Measurements from ENCODE around the gene CCDC92.

Gene CCDC92

GRCh38 chr12:123903301-123904065 lies 69.1 kb downstream of the CCDC92 start:
- no peak for DNase-seq (ENCODE audit: low spot score in 2 of 2)
- Histone ChIP-seq H3K4me3 (no peak overlapping the region), H3K36me3 (replicated peaks) (no peaks in the 10 kb centered on the region), H3K27me3 (ENCODE audit: low read depth) (no peaks in the 10 kb centered on the region), H3K4me1 (no peaks in the 10 kb centered on the region), H3K9me3 (no peaks in the 10 kb centered on the region)
- in situ Hi-C loops (cut with MboI; ENCODE audit: low sequenced_read_pairs): no loop called here

GRCh38 chr12:123902821-123903220 lies 69.8 kb downstream of the CCDC92 start:
- H3K36me3 ChIP-seq (replicated peaks): no peaks in the 10 kb centered on the region
- no peak overlapping the region for H3K4me3 ChIP-seq
- in situ Hi-C loops (cut with MboI; ENCODE audit: low sequenced_read_pairs): no loop called here
- no peaks in the 10 kb centered on the region for H3K4me1 ChIP-seq
- H3K27me3 ChIP-seq (ENCODE audit: low read depth): no peaks in the 10 kb centered on the region
- no peaks in the 10 kb centered on the region for H3K9me3 ChIP-seq
- no peak for DNase-seq (ENCODE audit: low spot score in 2 of 2)

GRCh38 chr12:123900871-123901376 lies 71.7 kb downstream of the CCDC92 start:
- H3K4me1 ChIP-seq: no peaks in the 10 kb centered on the region
- no peak overlapping the region for H3K4me3 ChIP-seq
- no peak for DNase-seq (ENCODE audit: low spot score in 2 of 2)
- no peaks in the 10 kb centered on the region for H3K36me3 ChIP-seq (replicated peaks)
- no peaks in the 10 kb centered on the region for H3K27me3 ChIP-seq (ENCODE audit: low read depth)
- H3K9me3 ChIP-seq: no peaks in the 10 kb centered on the region
- in situ Hi-C loops (cut with MboI; ENCODE audit: low sequenced_read_pairs): no loop called here

- no peaks in the 10 kb centered on the region for H3K36me3 ChIP-seq (replicated peaks)
- H3K4me1 ChIP-seq: no peaks in the 10 kb centered on the region
- DNase-seq (ENCODE audit: low spot score in 2 of 2): no peak
- no peaks in the 10 kb centered on the region for H3K27me3 ChIP-seq (ENCODE audit: low read depth)
- in situ Hi-C loops (cut with MboI; ENCODE audit: low sequenced_read_pairs): no loop called here
- no peak overlapping the region for H3K4me3 ChIP-seq
- H3K9me3 ChIP-seq: no peaks in the 10 kb centered on the region
These were observed 73.3 kb downstream of the CCDC92 start for GRCh38 chr12:123899368-123899767.

- no peak for DNase-seq (ENCODE audit: low spot score in 2 of 2)
- no peak overlapping the region for H3K4me3 ChIP-seq
- no peaks in the 10 kb centered on the region for H3K27me3 ChIP-seq (ENCODE audit: low read depth)
- H3K36me3 ChIP-seq (replicated peaks): no peaks in the 10 kb centered on the region
- no peaks in the 10 kb centered on the region for H3K4me1 ChIP-seq
- H3K9me3 ChIP-seq: no peaks in the 10 kb centered on the region
- in situ Hi-C loops (cut with MboI; ENCODE audit: low sequenced_read_pairs): no loop called here
These were observed 74.0 kb downstream of the CCDC92 start for GRCh38 chr12:123898673-123899072.

GRCh38 chr12:123897221-123897620 lies 75.4 kb downstream of the CCDC92 start:
- Histone ChIP-seq H3K4me1 (no peaks in the 10 kb centered on the region), H3K9me3 (no peaks in the 10 kb centered on the region), H3K4me3 (no peak overlapping the region), H3K36me3 (replicated peaks) (no peaks in the 10 kb centered on the region), H3K27me3 (ENCODE audit: low read depth) (no peaks in the 10 kb centered on the region)
- no peak for DNase-seq (ENCODE audit: low spot score in 2 of 2)
- in situ Hi-C loops (cut with MboI; ENCODE audit: low sequenced_read_pairs): no loop called here

GRCh38 chr12:123896767-123897166 lies 75.9 kb downstream of the CCDC92 start:
- Histone ChIP-seq H3K36me3 (replicated peaks) (no peaks in the 10 kb centered on the region), H3K27me3 (ENCODE audit: low read depth) (no peaks in the 10 kb centered on the region), H3K9me3 (no peaks in the 10 kb centered on the region), H3K4me1 (no peaks in the 10 kb centered on the region), H3K4me3 (no peak overlapping the region)
- DNase-seq (ENCODE audit: low spot score in 2 of 2): no peak
- in situ Hi-C loops (cut with MboI; ENCODE audit: low sequenced_read_pairs): no loop called here

GRCh38 chr12:123895451-123895850 lies 77.2 kb downstream of the CCDC92 start:
- no peak overlapping the region for H3K4me3 ChIP-seq
- H3K36me3 ChIP-seq (replicated peaks): no peaks in the 10 kb centered on the region
- H3K4me1 ChIP-seq: no peaks in the 10 kb centered on the region
- no peaks in the 10 kb centered on the region for H3K27me3 ChIP-seq (ENCODE audit: low read depth)
- DNase-seq (ENCODE audit: low spot score in 2 of 2): no peak
- H3K9me3 ChIP-seq: no peaks in the 10 kb centered on the region
- in situ Hi-C loops (cut with MboI; ENCODE audit: low sequenced_read_pairs): no loop called here

- Histone ChIP-seq H3K9me3 (no peaks in the 10 kb centered on the region), H3K4me1 (no peaks in the 10 kb centered on the region), H3K4me3 (no peak overlapping the region), H3K36me3 (replicated peaks) (no peaks in the 10 kb centered on the region), H3K27me3 (ENCODE audit: low read depth) (no peaks in the 10 kb centered on the region)
- in situ Hi-C loops (cut with MboI; ENCODE audit: low sequenced_read_pairs): no loop called here
- no peak for DNase-seq (ENCODE audit: low spot score in 2 of 2)
These were observed 77.7 kb downstream of the CCDC92 start for GRCh38 chr12:123894823-123895345.

- H3K4me1 ChIP-seq: no peaks in the 10 kb centered on the region
- no peaks in the 10 kb centered on the region for H3K9me3 ChIP-seq
- H3K36me3 ChIP-seq (replicated peaks): no peaks in the 10 kb centered on the region
- no peaks in the 10 kb centered on the region for H3K27me3 ChIP-seq (ENCODE audit: low read depth)
- no peak overlapping the region for H3K4me3 ChIP-seq
- in situ Hi-C loops (cut with MboI; ENCODE audit: low sequenced_read_pairs): no loop called here
- DNase-seq (ENCODE audit: low spot score in 2 of 2): no peak
These were observed 79.4 kb downstream of the CCDC92 start for GRCh38 chr12:123893276-123893675.

GRCh38 chr12:123892853-123893252 lies 79.8 kb downstream of the CCDC92 start:
- in situ Hi-C loops (cut with MboI; ENCODE audit: low sequenced_read_pairs): no loop called here
- H3K4me1 ChIP-seq: no peaks in the 10 kb centered on the region
- no peaks in the 10 kb centered on the region for H3K9me3 ChIP-seq
- no peaks in the 10 kb centered on the region for H3K36me3 ChIP-seq (replicated peaks)
- no peak for DNase-seq (ENCODE audit: low spot score in 2 of 2)
- H3K4me3 ChIP-seq: no peak overlapping the region
- no peaks in the 10 kb centered on the region for H3K27me3 ChIP-seq (ENCODE audit: low read depth)

GRCh38 chr12:123892180-123892559 lies 80.5 kb downstream of the CCDC92 start:
- Histone ChIP-seq H3K4me3 (no peak overlapping the region), H3K27me3 (ENCODE audit: low read depth) (no peaks in the 10 kb centered on the region), H3K36me3 (replicated peaks) (no peaks in the 10 kb centered on the region), H3K4me1 (no peaks in the 10 kb centered on the region), H3K9me3 (no peaks in the 10 kb centered on the region)
- DNase-seq (ENCODE audit: low spot score in 2 of 2): no peak
- in situ Hi-C loops (cut with MboI; ENCODE audit: low sequenced_read_pairs): no loop called here

- Histone ChIP-seq H3K9me3 (no peaks in the 10 kb centered on the region), H3K27me3 (ENCODE audit: low read depth) (no peaks in the 10 kb centered on the region), H3K4me3 (no peak overlapping the region), H3K36me3 (replicated peaks) (no peaks in the 10 kb centered on the region), H3K4me1 (no peaks in the 10 kb centered on the region)
- in situ Hi-C loops (cut with MboI; ENCODE audit: low sequenced_read_pairs): no loop called here
- no peak for DNase-seq (ENCODE audit: low spot score in 2 of 2)
These were observed 81.0 kb downstream of the CCDC92 start for GRCh38 chr12:123891516-123892179.

- no peak for DNase-seq (ENCODE audit: low spot score in 2 of 2)
- Histone ChIP-seq H3K36me3 (replicated peaks) (no peaks in the 10 kb centered on the region), H3K4me3 (no peak overlapping the region), H3K4me1 (no peaks in the 10 kb centered on the region; the same call in 1 of the 2 replicates), H3K27me3 (ENCODE audit: low read depth) (no peaks in the 10 kb centered on the region), H3K9me3 (no peaks in the 10 kb centered on the region)
- in situ Hi-C loops (cut with MboI; ENCODE audit: low sequenced_read_pairs): no loop called here
These were observed 81.6 kb downstream of the CCDC92 start for GRCh38 chr12:123891011-123891410.

Measured in HAP-1 (cell line).